H1 (cell line): ENCODE measurements around the gene KCNC4. TPM values are rescaled to one million over a fixed set of nuclear protein-coding genes. Genes with fewer than 3 reads are reported as not detected.

Experiments
- SP1 ChIP-seq: IDR thresholded peaks from 2 replicates; pipeline ENCODE4 v1.6.1; 2011; ENCODE audit warnings: low read depth, low read length
- polyA plus RNA-seq, 7 experiments: library from polyadenylated mRNA; depleted of rRNA in 3 of 7; stranded (reverse) in 5 of 7; unstranded in 2 of 7; fragments of >200 nt in 5 of 7; fragments of 200-250 nt in 2 of 7; gene quantifications; 1 replicate in 5 of 7; 2 replicates in 1 of 7; 4 replicates in 1 of 7; pipeline versions ENCODE4 v1.2.1 to v1.2.3, GENCODE V29; 2011 to 2013; ENCODE audit warnings: missing spikeins in 2 of 7, mixed read lengths in 2 of 7
- total RNA-seq: library from RNA; stranded (reverse); fragmentation: NEBNext Ultra II Directional; extraction: Animal tissue kit (Norgen Biotek cat#: 25700); gene quantifications from 2 replicates; pipeline ENCODE4 v1.2.1, GENCODE V29; 2021

Gene KCNC4
- total and polyA plus RNA-seq, 2 of the 8 experiments (the other 6 are each of a cell fraction or from before 2014, with no cell fraction given), result 8.1 to 11.2 TPM

GRCh38 chr1:110205156-110205555, 5.0 kb upstream of the KCNC4 start (continued):
- TF ChIP-seq SP1, result no peak
